Neural cell (in vitro differentiated cells): Measurements from ENCODE around the gene TACC2. TPM values are rescaled to one million over a fixed set of nuclear protein-coding genes. Genes with fewer than 3 reads are reported as not detected.

Experiments
- H2AFZ ChIP-seq: fragments of 200-600, 300-800 bp; sonication (generic), shearing (Covaris generic); 2 replicates; pipeline ENCODE4 v1.6.0; 2014; ENCODE audit warnings: low read depth, mild to moderate bottlenecking, antibody characterized with exemption, low read length, moderate library complexity
- H3F3A ChIP-seq: fragments of 200-600 bp; shearing (Covaris generic); 2 replicates; pipeline ENCODE4 v1.6.1; 2016; ENCODE audit warnings: mild to moderate bottlenecking, moderate library complexity, mixed read lengths, antibody characterized with exemption, low read length; ENCODE audit not compliant: insufficient read depth, poor library complexity, severe bottlenecking
- H3K27ac ChIP-seq: fragments of 200-600, 300-800 bp; sonication (generic), shearing (Covaris generic); 2 replicates; pipeline ENCODE4 v1.5.1; 2014; ENCODE audit warnings: mild to moderate bottlenecking, low read length, moderate library complexity
- H3K27me3 ChIP-seq: fragments of 300-800, 200-600 bp; sonication (generic), shearing (Covaris generic); 2 replicates; pipeline ENCODE4 v1.6.0; 2014; ENCODE audit warnings: mild to moderate bottlenecking, low read depth, low read length, moderate library complexity; ENCODE audit not compliant: insufficient read depth
- H3K36me3 ChIP-seq: fragments of 300-800, 200-600 bp; sonication (generic), shearing (Covaris generic); 2 replicates; pipeline ENCODE4 v1.5.1; 2014; ENCODE audit warnings: mild to moderate bottlenecking, antibody characterized with exemption, low read length, moderate library complexity; ENCODE audit not compliant: insufficient read depth
- H3K4me2 ChIP-seq: fragments of 300-800, 200-600 bp; sonication (generic), shearing (Covaris generic); 2 replicates; pipeline ENCODE4 v1.6.0; 2014; ENCODE audit warnings: mild to moderate bottlenecking, low read length
- H3K4me3 ChIP-seq: fragments of 300-800, 200-600 bp; sonication (generic), shearing (Covaris generic); 2 replicates; pipeline ENCODE4 v1.5.1; 2014; ENCODE audit warnings: mild to moderate bottlenecking, low read length, moderate library complexity
- H3K79me2 ChIP-seq: fragments of 200-600 bp; shearing (Covaris generic); replicated peaks from 2 replicates; pipeline ENCODE4 v1.6.0; 2014; ENCODE audit warnings: mild to moderate bottlenecking, low read length, moderate library complexity; ENCODE audit not compliant: insufficient read depth
- H3K9ac ChIP-seq: fragments of 300-800, 200-600 bp; sonication (generic), shearing (Covaris generic); 2 replicates; pipeline ENCODE4 v1.6.1; 2016; ENCODE audit warnings: mild to moderate bottlenecking, low read length, mixed read lengths
- H3K9me2 ChIP-seq: fragments of 200-600 bp; shearing (Covaris generic); 2 replicates; pipeline ENCODE4 v1.6.1; 2016; ENCODE audit warnings: mild to moderate bottlenecking, low read length, mixed read lengths; ENCODE audit not compliant: insufficient read depth
- H3K9me3 ChIP-seq: fragments of 200-600, 300-800 bp; sonication (generic), shearing (Covaris generic); 2 replicates; pipeline ENCODE4 v1.6.1; 2016; ENCODE audit warnings: mild to moderate bottlenecking, mixed run types, low read length, moderate library complexity, mixed read lengths
- H4K20me1 ChIP-seq: fragments of 200-600 bp; shearing (Covaris generic); 2 replicates; pipeline ENCODE4 v1.6.1; 2016; ENCODE audit warnings: mild to moderate bottlenecking, mixed run types; ENCODE audit not compliant: insufficient read depth
- EP300 ChIP-seq: fragments of 450-650 bp; conservative IDR thresholded peaks from 2 replicates; pipeline ENCODE4 v1.6.1; 2014; ENCODE audit warnings: antibody characterized with exemption, mild to moderate bottlenecking, moderate library complexity; ENCODE audit not compliant: poor library complexity, severe bottlenecking
- POLR2AphosphoS5 ChIP-seq: IDR thresholded peaks from 2 replicates; pipeline ENCODE4 v1.6.1; 2012
- RAD21 ChIP-seq: fragments of 450-650 bp; conservative IDR thresholded peaks from 2 replicates; pipeline ENCODE4 v1.6.1; 2014; ENCODE audit warnings: antibody characterized with exemption, mild to moderate bottlenecking, moderate library complexity
- SMC3 ChIP-seq: fragments of 450-650 bp; conservative IDR thresholded peaks from 2 replicates; pipeline ENCODE4 v1.6.1; 2014; ENCODE audit warnings: antibody characterized with exemption, mild to moderate bottlenecking, moderate library complexity; ENCODE audit not compliant: poor library complexity
- polyA plus RNA-seq: library from polyadenylated mRNA; depleted of rRNA; stranded (reverse); fragments of >200 nt; gene quantifications from 2 replicates; pipeline ENCODE4 v1.2.3, GENCODE V29; 2014
- TF ChIP-seq, protein P1 (sequence below): IDR thresholded peaks from 2 replicates; pipeline ENCODE4 v1.6.1; 2012; ENCODE audit warnings: borderline replicate concordance
- TF ChIP-seq, protein P2 (sequence below): fragments of 450-650 bp; IDR thresholded peaks from 2 replicates; pipeline ENCODE4 v1.5.1; 2014; ENCODE audit warnings: antibody characterized with exemption, mild to moderate bottlenecking, moderate library complexity; ENCODE audit not compliant: poor library complexity, severe bottlenecking

Gene TACC2
- polyA plus RNA-seq, 1 donor from 2014 or later = 17.6 TPM

DNA sequence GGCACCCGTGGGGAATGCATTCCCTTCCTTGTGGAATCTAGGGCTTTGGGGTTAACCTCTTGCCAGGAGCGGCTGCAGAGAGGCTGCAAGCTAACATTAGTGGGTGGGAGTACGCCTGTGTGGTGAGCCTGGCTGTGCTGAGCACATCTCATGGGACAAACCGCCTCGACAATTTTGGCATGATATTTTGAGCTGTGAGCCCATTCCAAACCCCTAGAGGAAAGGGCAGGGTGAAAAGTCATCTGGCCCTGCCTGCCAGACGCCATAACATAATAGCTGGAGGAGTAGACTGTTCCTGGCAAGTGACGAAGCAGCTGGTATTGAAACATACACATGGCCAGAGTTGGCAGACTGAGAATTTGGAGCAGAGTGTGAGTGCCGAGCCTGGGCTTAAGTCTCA lies 110.0 kb downstream of the TACC2 start:
- Histone ChIP-seq H3K9ac (no peak overlapping the region), H3K36me3 (no peaks in the 10 kb centered on the region), H3K9me3 (no peaks in the 10 kb centered on the region), H4K20me1 (no peaks in the 10 kb centered on the region), H3K4me2 (no peak overlapping the region), H3K79me2 (no peaks in the 10 kb centered on the region), H3K4me3 (no peak overlapping the region), H3K27ac (no peak overlapping the region), H2AFZ (no peak overlapping the region), H3K27me3 (no peaks in the 10 kb centered on the region), H3F3A (no peaks in the 10 kb centered on the region), H3K9me2 (no peaks in the 10 kb centered on the region)
- TF ChIP-seq, protein P1, sequence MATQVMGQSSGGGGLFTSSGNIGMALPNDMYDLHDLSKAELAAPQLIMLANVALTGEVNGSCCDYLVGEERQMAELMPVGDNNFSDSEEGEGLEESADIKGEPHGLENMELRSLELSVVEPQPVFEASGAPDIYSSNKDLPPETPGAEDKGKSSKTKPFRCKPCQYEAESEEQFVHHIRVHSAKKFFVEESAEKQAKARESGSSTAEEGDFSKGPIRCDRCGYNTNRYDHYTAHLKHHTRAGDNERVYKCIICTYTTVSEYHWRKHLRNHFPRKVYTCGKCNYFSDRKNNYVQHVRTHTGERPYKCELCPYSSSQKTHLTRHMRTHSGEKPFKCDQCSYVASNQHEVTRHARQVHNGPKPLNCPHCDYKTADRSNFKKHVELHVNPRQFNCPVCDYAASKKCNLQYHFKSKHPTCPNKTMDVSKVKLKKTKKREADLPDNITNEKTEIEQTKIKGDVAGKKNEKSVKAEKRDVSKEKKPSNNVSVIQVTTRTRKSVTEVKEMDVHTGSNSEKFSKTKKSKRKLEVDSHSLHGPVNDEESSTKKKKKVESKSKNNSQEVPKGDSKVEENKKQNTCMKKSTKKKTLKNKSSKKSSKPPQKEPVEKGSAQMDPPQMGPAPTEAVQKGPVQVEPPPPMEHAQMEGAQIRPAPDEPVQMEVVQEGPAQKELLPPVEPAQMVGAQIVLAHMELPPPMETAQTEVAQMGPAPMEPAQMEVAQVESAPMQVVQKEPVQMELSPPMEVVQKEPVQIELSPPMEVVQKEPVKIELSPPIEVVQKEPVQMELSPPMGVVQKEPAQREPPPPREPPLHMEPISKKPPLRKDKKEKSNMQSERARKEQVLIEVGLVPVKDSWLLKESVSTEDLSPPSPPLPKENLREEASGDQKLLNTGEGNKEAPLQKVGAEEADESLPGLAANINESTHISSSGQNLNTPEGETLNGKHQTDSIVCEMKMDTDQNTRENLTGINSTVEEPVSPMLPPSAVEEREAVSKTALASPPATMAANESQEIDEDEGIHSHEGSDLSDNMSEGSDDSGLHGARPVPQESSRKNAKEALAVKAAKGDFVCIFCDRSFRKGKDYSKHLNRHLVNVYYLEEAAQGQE = no peak
- no peak for TF ChIP-seq POLR2AphosphoS5
- TF ChIP-seq RAD21 = no peak

DNA sequence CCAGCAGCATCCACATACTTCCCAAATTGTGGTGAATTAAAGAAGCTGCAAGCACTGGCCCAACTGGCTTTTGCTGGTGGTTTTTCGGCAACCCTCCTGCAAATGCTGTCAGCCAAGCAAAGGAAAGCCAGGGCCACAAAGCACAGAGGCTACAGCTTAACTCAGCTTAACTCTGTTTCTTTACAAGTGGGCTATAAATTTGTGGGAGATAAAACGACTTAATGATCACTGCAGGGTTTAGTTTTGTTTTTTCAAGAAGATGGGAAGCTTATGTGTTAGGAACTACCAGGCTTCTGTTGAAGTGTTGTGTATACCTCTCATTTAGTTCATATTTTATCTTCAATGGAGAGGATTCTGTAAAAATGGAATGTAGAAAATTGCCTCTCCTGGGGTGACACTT lies 110.6 kb downstream of the TACC2 start:
- H3K9me3 ChIP-seq = no peaks in the 10 kb centered on the region
- no peaks in the 10 kb centered on the region for H3F3A ChIP-seq
- no peak overlapping the region for H3K4me3 ChIP-seq
- H3K27me3 ChIP-seq = no peaks in the 10 kb centered on the region
- no peaks in the 10 kb centered on the region for H3K79me2 ChIP-seq
- H3K9me2 ChIP-seq = no peaks in the 10 kb centered on the region
- H3K36me3 ChIP-seq = no peaks in the 10 kb centered on the region
- no peaks in the 10 kb centered on the region for H4K20me1 ChIP-seq
- no peak overlapping the region for H3K27ac ChIP-seq
- TF ChIP-seq RAD21 (no peak), EP300 (no peak), POLR2AphosphoS5 (no peak), SMC3 (no peak)
- TF ChIP-seq, protein P2, sequence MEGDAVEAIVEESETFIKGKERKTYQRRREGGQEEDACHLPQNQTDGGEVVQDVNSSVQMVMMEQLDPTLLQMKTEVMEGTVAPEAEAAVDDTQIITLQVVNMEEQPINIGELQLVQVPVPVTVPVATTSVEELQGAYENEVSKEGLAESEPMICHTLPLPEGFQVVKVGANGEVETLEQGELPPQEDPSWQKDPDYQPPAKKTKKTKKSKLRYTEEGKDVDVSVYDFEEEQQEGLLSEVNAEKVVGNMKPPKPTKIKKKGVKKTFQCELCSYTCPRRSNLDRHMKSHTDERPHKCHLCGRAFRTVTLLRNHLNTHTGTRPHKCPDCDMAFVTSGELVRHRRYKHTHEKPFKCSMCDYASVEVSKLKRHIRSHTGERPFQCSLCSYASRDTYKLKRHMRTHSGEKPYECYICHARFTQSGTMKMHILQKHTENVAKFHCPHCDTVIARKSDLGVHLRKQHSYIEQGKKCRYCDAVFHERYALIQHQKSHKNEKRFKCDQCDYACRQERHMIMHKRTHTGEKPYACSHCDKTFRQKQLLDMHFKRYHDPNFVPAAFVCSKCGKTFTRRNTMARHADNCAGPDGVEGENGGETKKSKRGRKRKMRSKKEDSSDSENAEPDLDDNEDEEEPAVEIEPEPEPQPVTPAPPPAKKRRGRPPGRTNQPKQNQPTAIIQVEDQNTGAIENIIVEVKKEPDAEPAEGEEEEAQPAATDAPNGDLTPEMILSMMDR = no peak
- TF ChIP-seq, protein P1 = no peak
- H3K4me2 ChIP-seq = no peak overlapping the region
- no peak overlapping the region for H2AFZ ChIP-seq
- H3K9ac ChIP-seq = no peak overlapping the region
